Spleen (tissue), 11 donors: Measurements from ENCODE around the gene PTOV1. TPM values are rescaled to one million over a fixed set of nuclear protein-coding genes. Genes with fewer than 3 reads are reported as not detected.

Source experiments
- DNase-seq: peaks from one replicate; pipeline ENCODE4 v3.0.0-alpha.2; 2020
- H3K27ac ChIP-seq, 8 donors: fragments of 200-600 bp; sonication (generic) in 7 of 8; 1 replicate in 4 of 8; 2 replicates in 4 of 8; pipeline versions ENCODE4 v1.5.0 to v1.8.0; 2016 to 2021; ENCODE audit warnings: inconsistent platforms in 4 of 8, mild to moderate bottlenecking in 4 of 8, moderate library complexity in 1 of 8
- H3K27me3 ChIP-seq, 7 donors: fragments of 200-600 bp; sonication (generic) in 6 of 7; replicated peaks in 1 of 7; 1 replicate in 4 of 7; 2 replicates in 3 of 7; pipeline versions ENCODE4 v1.5.0 to v1.8.0; 2016 to 2021; ENCODE audit warnings: inconsistent platforms in 3 of 7, mild to moderate bottlenecking in 1 of 7
- H3K36me3 ChIP-seq, 6 donors: fragments of 200-600 bp; sonication (generic) in 5 of 6; 1 replicate in 4 of 6; 2 replicates in 2 of 6; pipeline versions ENCODE4 v1.5.0 to v1.8.0; 2016 to 2021; ENCODE audit warnings: inconsistent platforms in 2 of 6
- H3K4me1 ChIP-seq, 6 donors: fragments of 200-600 bp; sonication (generic) in 5 of 6; 1 replicate in 3 of 6; 2 replicates in 3 of 6; pipeline versions ENCODE4 v1.5.0 to v1.8.0; 2016 to 2021; ENCODE audit warnings: inconsistent platforms in 3 of 6
- H3K4me3 ChIP-seq, 8 donors: fragments of 200-600 bp; sonication (generic) in 7 of 8; 1 replicate in 4 of 8; 2 replicates in 4 of 8; pipeline versions ENCODE4 v1.5.0 to v1.8.0; 2016 to 2021; ENCODE audit warnings: inconsistent platforms in 4 of 8, mild to moderate bottlenecking in 4 of 8, moderate library complexity in 2 of 8
- H3K9me3 ChIP-seq, 8 donors: fragments of 200-600 bp; sonication (generic) in 7 of 8; 1 replicate in 4 of 8; 2 replicates in 4 of 8; pipeline versions ENCODE4 v1.5.0 to v1.8.0; 2016 to 2021; ENCODE audit warnings: inconsistent platforms in 4 of 8
- POLR2A ChIP-seq, 3 donors: fragments of 450-650 bp; IDR thresholded peaks; one replicate each; pipeline ENCODE4 v1.5.1; 2017; ENCODE audit warnings: antibody characterized with exemption in 3 of 3, mild to moderate bottlenecking in 1 of 3
- POLR2AphosphoS5 ChIP-seq, 3 donors: sonication (generic); formaldehyde crosslinking; IDR thresholded peaks; one replicate each; pipeline ENCODE4 v1.5.1; 2017; ENCODE audit warnings: antibody characterized with exemption in 3 of 3
- WGBS, 5 donors: extraction: QIAGEN DNeasy Blood & Tissue Kit in 3 of 5; methylation state at CpG; one replicate each; pipeline versions ENCODE4 v1.1.5 to v1.1.7; 2013 to 2018; 5-methylcytosine and 5-hydroxymethylcytosine counted together
- intact Hi-C: fragments of 100-400 bp; cut with DNase I; formaldehyde crosslinking; loops from one replicate; pipeline ENCODE4 v1.15.0; 2023; ENCODE audit warnings: low total_unique reads
- polyA plus RNA-seq, 3 donors: library from polyadenylated mRNA; stranded (reverse); fragments of 200-250 nt; gene quantifications; one replicate each; pipeline ENCODE4 v1.2.1, GENCODE V29; 2013
- total RNA-seq, 7 donors: library from RNA; depleted of rRNA in 3 of 7; stranded (reverse); fragments of >200 nt in 3 of 7; fragmentation: NEBNext Ultra II Directional in 4 of 7; extraction: Animal tissue kit (Norgen Biotek cat#: 25700) in 4 of 7; gene quantifications; one replicate each; pipeline versions ENCODE4 v1.1.0 to v1.2.1, GENCODE V29; 2016 to 2021
- TF ChIP-seq, protein P1 (sequence below), 11 experiments: fragments of 200-600 bp in 7 of 11; fragments of 450-650 bp in 4 of 11; sonication (generic) in 4 of 11; IDR thresholded peaks in 8 of 11; conservative IDR thresholded peaks in 3 of 11; 1 replicate in 7 of 11; 2 replicates in 4 of 11; pipeline versions ENCODE4 v1.4.0 to v1.8.0; 2016 to 2021; ENCODE audit warnings: antibody characterized with exemption in 11 of 11, inconsistent platforms in 4 of 11, mild to moderate bottlenecking in 1 of 11
- donor health status: healthy with polysubstance abuse.
- donor health status: DM: no; HTN: no; CAD: no; lungs with moderate emphysema.
- donor health status: DM: no; HTN: no; CAD: no.
- donor health status: Bipolar disorder and iron deficiency.
- donor health status: healthy.
- donor health status: DM: no; HTN: no; CAD: no.
- donor health status: DM: yes; HTN: yes; CAD: no.

Gene PTOV1
- total and polyA plus RNA-seq, 10 donors, result 61.4 to 127 (median 90.2) TPM

DNA sequence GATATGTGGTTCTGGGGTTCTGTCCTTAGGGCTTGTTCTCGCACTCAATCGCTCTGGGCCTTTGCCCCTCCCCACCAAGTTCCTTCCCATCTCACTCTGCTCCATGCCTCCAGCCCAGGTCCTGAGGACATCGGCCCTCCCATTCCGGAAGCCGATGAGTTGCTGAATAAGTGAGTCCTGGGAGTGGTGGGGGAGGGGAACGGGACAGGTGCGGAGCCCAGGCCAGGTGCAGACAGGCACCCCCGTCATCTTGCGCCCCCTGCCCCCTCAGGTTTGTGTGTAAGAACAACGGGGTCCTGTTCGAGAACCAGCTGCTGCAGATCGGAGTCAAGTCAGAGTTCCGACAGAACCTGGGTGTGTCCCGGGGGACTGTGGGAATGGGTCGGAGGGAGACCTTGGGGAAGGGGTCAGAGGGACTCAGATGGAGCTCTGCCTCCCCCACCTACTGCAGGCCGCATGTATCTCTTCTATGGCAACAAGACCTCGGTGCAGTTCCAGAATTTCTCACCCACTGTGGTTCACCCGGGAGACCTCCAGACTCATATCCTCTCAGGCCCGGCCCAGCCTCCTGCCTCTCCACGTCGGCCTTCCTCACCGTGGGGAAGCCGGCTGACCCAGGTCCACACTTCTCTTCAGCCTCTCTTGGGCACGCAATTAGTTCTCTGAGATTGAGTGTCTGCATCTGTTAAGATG lies 48.0 kb upstream of the PTOV1 start:
- WGBS, 5 donors, result 89 to 95% (median 90%) methylated on average over 18 to 24 of the region's 24 CpGs
- H3K27ac ChIP-seq, result peak overlapping the region in 3 of 8 donors; percentile 18 to 48 (median 28)
- DNase-seq, result no peak
- H3K27me3 ChIP-seq, result no peaks in the 10 kb centered on the region
- no peaks in the 10 kb centered on the region for H3K9me3 ChIP-seq
- no peak overlapping the region for H3K4me3 ChIP-seq
- H3K4me1 ChIP-seq, result peaks cover 0 to 18% (median 9%) of the 10 kb centered on the region in 6 donors
- intact Hi-C loops, result no loop called here
- peaks cover 6 to 99% (median 80%) of the 10 kb centered on the region in 6 donors for H3K36me3 ChIP-seq
- TF ChIP-seq, protein P1, sequence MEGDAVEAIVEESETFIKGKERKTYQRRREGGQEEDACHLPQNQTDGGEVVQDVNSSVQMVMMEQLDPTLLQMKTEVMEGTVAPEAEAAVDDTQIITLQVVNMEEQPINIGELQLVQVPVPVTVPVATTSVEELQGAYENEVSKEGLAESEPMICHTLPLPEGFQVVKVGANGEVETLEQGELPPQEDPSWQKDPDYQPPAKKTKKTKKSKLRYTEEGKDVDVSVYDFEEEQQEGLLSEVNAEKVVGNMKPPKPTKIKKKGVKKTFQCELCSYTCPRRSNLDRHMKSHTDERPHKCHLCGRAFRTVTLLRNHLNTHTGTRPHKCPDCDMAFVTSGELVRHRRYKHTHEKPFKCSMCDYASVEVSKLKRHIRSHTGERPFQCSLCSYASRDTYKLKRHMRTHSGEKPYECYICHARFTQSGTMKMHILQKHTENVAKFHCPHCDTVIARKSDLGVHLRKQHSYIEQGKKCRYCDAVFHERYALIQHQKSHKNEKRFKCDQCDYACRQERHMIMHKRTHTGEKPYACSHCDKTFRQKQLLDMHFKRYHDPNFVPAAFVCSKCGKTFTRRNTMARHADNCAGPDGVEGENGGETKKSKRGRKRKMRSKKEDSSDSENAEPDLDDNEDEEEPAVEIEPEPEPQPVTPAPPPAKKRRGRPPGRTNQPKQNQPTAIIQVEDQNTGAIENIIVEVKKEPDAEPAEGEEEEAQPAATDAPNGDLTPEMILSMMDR (IDR thresholded peaks at IDR 0.05 in 8 of 11, conservative IDR thresholded peaks at IDR 0.05 in 3 of 11), result no peak
- peak in 1 of 3 donors; percentile 4 for TF ChIP-seq POLR2AphosphoS5 (IDR thresholded peaks at IDR 0.05)

DNA sequence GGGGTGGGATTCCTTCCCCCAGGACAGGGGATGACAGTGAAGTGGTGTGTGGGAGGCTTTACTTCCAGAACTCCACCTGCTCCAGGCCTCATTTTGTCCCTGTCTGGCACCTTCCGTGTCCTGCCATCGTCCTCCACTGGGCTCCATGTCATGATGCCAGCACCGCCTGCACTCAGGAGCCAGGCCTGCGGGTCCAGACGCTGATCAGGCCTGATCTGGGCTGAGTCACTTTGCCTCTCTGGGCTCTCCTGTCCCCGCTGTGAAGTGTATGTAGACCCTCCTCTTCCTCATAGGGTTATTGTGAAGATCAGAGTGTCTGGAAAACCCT lies 47.5 kb upstream of the PTOV1 start:
- TF ChIP-seq POLR2A (IDR thresholded peaks at IDR 0.05) (no peak), POLR2AphosphoS5 (IDR thresholded peaks at IDR 0.05) (peak in 1 of 3 donors; percentile 37)
- peaks cover 0 to 23% (median 13%) of the 10 kb centered on the region in 6 donors for H3K4me1 ChIP-seq
- no peaks in the 10 kb centered on the region for H3K9me3 ChIP-seq
- H3K27me3 ChIP-seq, result no peaks in the 10 kb centered on the region
- intact Hi-C loops, result no loop called here
- peaks cover 6 to 94% (median 75%) of the 10 kb centered on the region in 6 donors for H3K36me3 ChIP-seq
- no peak overlapping the region for H3K27ac ChIP-seq
- DNase-seq, result no peak
- no peak overlapping the region for H3K4me3 ChIP-seq
- WGBS, 5 donors, result 93 to 96% (median 94%) methylated on average over 3 to 6 of the region's 6 CpGs

GRCh38 chr19:49805822-49806619 lies 44.9 kb upstream of the PTOV1 start:
- Histone ChIP-seq H3K27me3 (no peaks in the 10 kb centered on the region), H3K4me3 (no peak overlapping the region), H3K27ac (peak overlapping the region in 2 of 8 donors; percentile 89 to 92), H3K9me3 (no peaks in the 10 kb centered on the region), H3K4me1 (peaks cover 6 to 46% (median 27%) of the 10 kb centered on the region in 6 donors), H3K36me3 (peaks cover 2 to 69% (median 50%) of the 10 kb centered on the region in 6 donors)
- 89 to 95% (median 89%) methylated on average over 17 to 20 of the region's 20 CpGs for WGBS, 5 donors
- DNase-seq, result no peak
- intact Hi-C loops, result no loop called here
- TF ChIP-seq POLR2A (IDR thresholded peaks at IDR 0.05) (no peak), POLR2AphosphoS5 (IDR thresholded peaks at IDR 0.05) (no peak)
- TF ChIP-seq, protein P1 (IDR thresholded peaks at IDR 0.05 in 8 of 11, conservative IDR thresholded peaks at IDR 0.05 in 3 of 11), result no peak

DNA sequence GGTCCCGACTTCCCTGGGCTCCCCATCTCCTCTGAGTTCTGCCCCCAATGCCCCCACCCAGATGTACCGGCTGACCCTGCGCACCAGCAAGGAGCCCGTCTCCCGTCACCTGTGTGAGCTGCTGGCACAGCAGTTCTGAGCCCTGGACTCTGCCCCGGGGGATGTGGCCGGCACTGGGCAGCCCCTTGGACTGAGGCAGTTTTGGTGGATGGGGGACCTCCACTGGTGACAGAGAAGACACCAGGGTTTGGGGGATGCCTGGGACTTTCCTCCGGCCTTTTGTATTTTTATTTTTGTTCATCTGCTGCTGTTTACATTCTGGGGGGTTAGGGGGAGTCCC lies 44.4 kb upstream of the PTOV1 start:
- no peak for DNase-seq
- Histone ChIP-seq H3K36me3 (peaks cover 2 to 63% (median 44%) of the 10 kb centered on the region in 6 donors), H3K4me3 (no peak overlapping the region), H3K27ac (peak overlapping the region in 3 of 8 donors; percentile 86 to 92 (median 89)), H3K9me3 (no peaks in the 10 kb centered on the region), H3K4me1 (peaks cover 6 to 50% (median 27%) of the 10 kb centered on the region in 6 donors), H3K27me3 (no peaks in the 10 kb centered on the region)
- TF ChIP-seq POLR2A (IDR thresholded peaks at IDR 0.05), result no peak
- TF ChIP-seq POLR2AphosphoS5 (IDR thresholded peaks at IDR 0.05), result no peak
- TF ChIP-seq, protein P1 (IDR thresholded peaks at IDR 0.05 in 8 of 11, conservative IDR thresholded peaks at IDR 0.05 in 3 of 11), result no peak
- 89 to 95% (median 93%) methylated on average over 8 of the region's 8 CpGs for WGBS, 5 donors
- intact Hi-C loops, result no loop called here
